Measurements from ENCODE around the gene PAK1IP1. TPM values are rescaled to one million over a fixed set of nuclear protein-coding genes. Genes with fewer than 3 reads are reported as not detected.

Gene PAK1IP1
- total and polyA plus RNA-seq, 4 donors, result 6.1 to 16.9 (median 11.0) TPM

DNA sequence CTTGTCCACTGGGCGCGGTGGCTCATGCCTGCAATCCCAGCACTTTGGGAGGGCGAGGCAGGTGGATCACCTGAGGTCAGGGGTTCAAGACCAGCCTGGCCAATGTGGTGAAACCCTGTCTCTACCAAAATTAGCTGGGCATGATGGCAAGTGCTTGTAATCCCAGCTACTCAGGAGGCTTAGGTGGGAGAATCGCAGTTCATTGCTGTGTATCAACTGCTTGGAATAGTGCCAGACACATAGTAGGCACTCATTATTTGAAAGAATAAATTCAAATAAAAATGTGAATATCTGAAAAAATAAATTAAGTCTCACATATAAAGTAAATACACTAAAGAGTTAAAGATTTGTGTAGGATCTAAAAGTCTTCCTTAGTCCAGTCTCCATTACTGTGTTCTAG, 1.9 kb downstream of the PAK1IP1 start:
- ATAC-seq (ENCODE audit: insufficient read depth, low FRiP score) (no peak), DNase-seq (no peak)
- 95 to 97% methylated on average over 4 of the region's 4 CpGs for WGBS, 2 donors
- no peak overlapping the region for H3K9ac ChIP-seq (ENCODE audit: insufficient read depth in 1 of 2, low read length in 2 of 2)
- H3K36me3 ChIP-seq (ENCODE audit: control insufficient read depth in 4 of 4, insufficient read depth in 4 of 4, low read length in 4 of 4), result peaks cover 7 to 18% (median 11%) of the 10 kb centered on the region in 4 donors
- H3K27ac ChIP-seq (ENCODE audit: low read depth in 1 of 2, low read length in 1 of 2), result no peak overlapping the region
- H3K4me1 ChIP-seq (ENCODE audit: control insufficient read depth in 5 of 5, insufficient read depth in 5 of 5, low read length in 5 of 5), result peaks cover 0 to 18% (median 4%) of the 10 kb centered on the region in 5 donors
- TF ChIP-seq, protein P1, sequence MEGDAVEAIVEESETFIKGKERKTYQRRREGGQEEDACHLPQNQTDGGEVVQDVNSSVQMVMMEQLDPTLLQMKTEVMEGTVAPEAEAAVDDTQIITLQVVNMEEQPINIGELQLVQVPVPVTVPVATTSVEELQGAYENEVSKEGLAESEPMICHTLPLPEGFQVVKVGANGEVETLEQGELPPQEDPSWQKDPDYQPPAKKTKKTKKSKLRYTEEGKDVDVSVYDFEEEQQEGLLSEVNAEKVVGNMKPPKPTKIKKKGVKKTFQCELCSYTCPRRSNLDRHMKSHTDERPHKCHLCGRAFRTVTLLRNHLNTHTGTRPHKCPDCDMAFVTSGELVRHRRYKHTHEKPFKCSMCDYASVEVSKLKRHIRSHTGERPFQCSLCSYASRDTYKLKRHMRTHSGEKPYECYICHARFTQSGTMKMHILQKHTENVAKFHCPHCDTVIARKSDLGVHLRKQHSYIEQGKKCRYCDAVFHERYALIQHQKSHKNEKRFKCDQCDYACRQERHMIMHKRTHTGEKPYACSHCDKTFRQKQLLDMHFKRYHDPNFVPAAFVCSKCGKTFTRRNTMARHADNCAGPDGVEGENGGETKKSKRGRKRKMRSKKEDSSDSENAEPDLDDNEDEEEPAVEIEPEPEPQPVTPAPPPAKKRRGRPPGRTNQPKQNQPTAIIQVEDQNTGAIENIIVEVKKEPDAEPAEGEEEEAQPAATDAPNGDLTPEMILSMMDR (IDR thresholded peaks at IDR 0.05; ENCODE audit: control extremely low read depth, extremely low read depth), result no peak
- H3K4me3 ChIP-seq, result no peak overlapping the region
- H3K9me3 ChIP-seq (ENCODE audit: control insufficient read depth in 4 of 4, insufficient read depth in 3 of 4, low read length in 3 of 4), result no peaks in the 10 kb centered on the region
- H3K27me3 ChIP-seq (ENCODE audit: control insufficient read depth in 3 of 3, insufficient read depth in 3 of 3, low read length in 2 of 3), result no peaks in the 10 kb centered on the region

DNA sequence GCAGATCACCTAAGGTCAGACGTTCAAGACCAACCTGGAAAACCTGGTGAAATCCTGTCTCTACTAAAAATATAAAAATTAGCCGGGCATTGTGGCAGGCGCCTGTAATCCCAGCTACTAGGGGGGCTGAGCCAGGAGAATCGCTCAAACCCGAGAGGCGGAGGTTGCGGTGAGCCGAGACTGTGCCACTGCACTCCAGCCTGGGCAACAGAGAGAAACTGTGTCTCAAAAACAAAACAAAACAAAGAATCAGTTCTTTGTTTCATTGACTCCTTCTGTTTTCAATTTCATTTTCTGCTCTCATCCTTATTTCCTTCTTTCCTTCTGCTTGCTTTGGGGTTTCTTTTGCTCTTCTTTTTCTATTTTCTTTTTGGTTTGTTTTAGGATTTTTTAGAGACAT, 19.2 kb downstream of the PAK1IP1 start:
- no peak overlapping the region for H3K27ac ChIP-seq (ENCODE audit: low read depth in 1 of 2, low read length in 1 of 2)
- no peaks in the 10 kb centered on the region for H3K27me3 ChIP-seq (ENCODE audit: control insufficient read depth in 3 of 3, insufficient read depth in 3 of 3, low read length in 2 of 3)
- H3K9me3 ChIP-seq (ENCODE audit: control insufficient read depth in 4 of 4, insufficient read depth in 3 of 4, low read length in 3 of 4), result no peaks in the 10 kb centered on the region
- ATAC-seq (ENCODE audit: insufficient read depth, low FRiP score), result no peak
- H3K4me1 ChIP-seq (ENCODE audit: control insufficient read depth in 5 of 5, insufficient read depth in 5 of 5, low read length in 5 of 5), result no peaks in the 10 kb centered on the region
- H3K9ac ChIP-seq (ENCODE audit: insufficient read depth in 1 of 2, low read length in 2 of 2), result no peak overlapping the region
- 92 to 97% methylated on average over 8 of the region's 8 CpGs for WGBS, 2 donors
- DNase-seq, result no peak
- H3K36me3 ChIP-seq (ENCODE audit: control insufficient read depth in 4 of 4, insufficient read depth in 4 of 4, low read length in 4 of 4), result peaks cover 0 to 3% (median 1%) of the 10 kb centered on the region in 4 donors
- TF ChIP-seq, protein P1 (IDR thresholded peaks at IDR 0.05; ENCODE audit: control extremely low read depth, extremely low read depth), result no peak
- H3K4me3 ChIP-seq, result no peak overlapping the region

DNA sequence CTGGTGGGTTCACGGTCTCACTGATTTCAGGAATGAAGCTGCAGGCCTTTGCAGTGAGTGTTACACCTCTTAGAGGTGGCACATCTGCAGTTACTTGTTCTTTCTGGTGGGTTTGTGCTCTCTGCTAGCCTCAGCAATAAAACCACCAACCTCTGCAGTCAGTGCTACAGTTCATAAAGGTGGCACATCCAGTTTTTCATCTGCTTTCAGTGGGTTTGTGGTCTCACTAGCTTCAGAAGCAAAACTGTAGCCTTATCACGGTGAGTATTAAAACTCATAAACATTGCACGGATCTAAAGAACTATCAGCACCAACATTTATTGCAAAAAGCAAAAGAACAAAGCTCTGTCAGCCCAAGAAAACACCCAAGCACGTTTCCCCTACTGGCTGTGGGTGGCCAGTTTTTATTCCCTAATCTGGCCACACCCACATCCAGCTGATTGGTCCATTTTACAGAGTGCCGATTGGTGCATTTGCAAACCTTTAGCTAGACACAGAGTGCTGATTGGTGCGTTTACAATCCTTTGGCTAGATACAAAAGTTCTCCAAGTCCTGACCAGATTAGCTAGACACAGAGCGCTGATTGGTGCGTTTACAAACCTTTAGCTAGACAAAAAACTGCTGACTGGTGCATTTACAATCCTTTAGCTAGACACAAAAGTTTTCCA, 24.7 kb downstream of the PAK1IP1 start:
- TF ChIP-seq, protein P1 (IDR thresholded peaks at IDR 0.05; ENCODE audit: control extremely low read depth, extremely low read depth), result no peak
- ATAC-seq (ENCODE audit: insufficient read depth, low FRiP score) (no peak), DNase-seq (no peak)
- Histone ChIP-seq H3K4me1 (ENCODE audit: control insufficient read depth in 5 of 5, insufficient read depth in 5 of 5, low read length in 5 of 5) (peaks cover 3 to 18% (median 7%) of the 10 kb centered on the region in 5 donors), H3K9me3 (ENCODE audit: control insufficient read depth in 4 of 4, insufficient read depth in 3 of 4, low read length in 3 of 4) (no peaks in the 10 kb centered on the region), H3K27ac (ENCODE audit: low read depth in 1 of 2, low read length in 1 of 2) (peak overlapping the region in 1 of 2 donors; percentile 91), H3K4me3 (no peak overlapping the region), H3K36me3 (ENCODE audit: control insufficient read depth in 4 of 4, insufficient read depth in 4 of 4, low read length in 4 of 4) (peaks cover 0 to 3% (median 0%) of the 10 kb centered on the region in 4 donors), H3K27me3 (ENCODE audit: control insufficient read depth in 3 of 3, insufficient read depth in 3 of 3, low read length in 2 of 3) (no peaks in the 10 kb centered on the region), H3K9ac (ENCODE audit: insufficient read depth in 1 of 2, low read length in 2 of 2) (no peak overlapping the region)
- 77 to 79% methylated on average over 8 of the region's 8 CpGs for WGBS, 2 donors

DNA sequence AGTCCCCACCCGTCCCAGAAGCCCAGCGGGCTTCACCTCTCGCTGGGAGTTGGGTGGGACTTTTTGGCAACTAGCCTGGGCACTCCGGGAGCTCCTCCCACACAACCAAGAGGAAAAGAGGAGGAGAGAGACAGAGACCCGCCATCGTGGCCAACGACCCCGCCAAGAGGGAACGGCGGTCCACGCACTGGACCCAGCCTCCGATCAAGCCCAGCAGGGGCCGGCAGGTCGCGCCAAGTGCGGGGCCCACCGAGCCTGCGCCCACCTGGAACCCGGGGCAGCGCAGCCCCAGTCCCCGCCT, 25.1 kb downstream of the PAK1IP1 start:
- ATAC-seq (ENCODE audit: insufficient read depth, low FRiP score) (no peak), DNase-seq (peak; percentile 38 to 69 (median 64))
- H3K36me3 ChIP-seq (ENCODE audit: control insufficient read depth in 4 of 4, insufficient read depth in 4 of 4, low read length in 4 of 4), result peaks cover 0 to 3% (median 0%) of the 10 kb centered on the region in 4 donors
- peaks cover 4 to 23% (median 8%) of the 10 kb centered on the region in 5 donors for H3K4me1 ChIP-seq (ENCODE audit: control insufficient read depth in 5 of 5, insufficient read depth in 5 of 5, low read length in 5 of 5)
- peak overlapping the region; percentile 64 for H3K4me3 ChIP-seq
- H3K27me3 ChIP-seq (ENCODE audit: control insufficient read depth in 3 of 3, insufficient read depth in 3 of 3, low read length in 2 of 3), result no peaks in the 10 kb centered on the region
- TF ChIP-seq, protein P1 (IDR thresholded peaks at IDR 0.05; ENCODE audit: control extremely low read depth, extremely low read depth), result no peak
- no peaks in the 10 kb centered on the region for H3K9me3 ChIP-seq (ENCODE audit: control insufficient read depth in 4 of 4, insufficient read depth in 3 of 4, low read length in 3 of 4)
- peak overlapping the region in 1 of 2 donors; percentile 37 for H3K9ac ChIP-seq (ENCODE audit: insufficient read depth in 1 of 2, low read length in 2 of 2)
- H3K27ac ChIP-seq (ENCODE audit: low read depth in 1 of 2, low read length in 1 of 2), result peak overlapping the region; percentile 89 to 91
- WGBS, 2 donors, result 34% methylated on average over 21 of the region's 21 CpGs

All from lung (tissue), 12 donors.